B cell (primary cell): ENCODE data around the gene KCNK1.

Experiments used
- CTCF ChIP-seq: fragments of 200-600 bp; IDR thresholded peaks from one replicate; pipeline ENCODE4 v1.8.0; 2022; ENCODE audit warnings: antibody characterized with exemption, mild to moderate bottlenecking
- EZH2 ChIP-seq: IDR thresholded peaks from 2 replicates; pipeline ENCODE4 v1.6.1; 2012; ENCODE audit warnings: borderline replicate concordance, low read depth, mild to moderate bottlenecking, moderate library complexity, low read length; ENCODE audit not compliant: insufficient read depth, poor library complexity, severe bottlenecking

DNA sequence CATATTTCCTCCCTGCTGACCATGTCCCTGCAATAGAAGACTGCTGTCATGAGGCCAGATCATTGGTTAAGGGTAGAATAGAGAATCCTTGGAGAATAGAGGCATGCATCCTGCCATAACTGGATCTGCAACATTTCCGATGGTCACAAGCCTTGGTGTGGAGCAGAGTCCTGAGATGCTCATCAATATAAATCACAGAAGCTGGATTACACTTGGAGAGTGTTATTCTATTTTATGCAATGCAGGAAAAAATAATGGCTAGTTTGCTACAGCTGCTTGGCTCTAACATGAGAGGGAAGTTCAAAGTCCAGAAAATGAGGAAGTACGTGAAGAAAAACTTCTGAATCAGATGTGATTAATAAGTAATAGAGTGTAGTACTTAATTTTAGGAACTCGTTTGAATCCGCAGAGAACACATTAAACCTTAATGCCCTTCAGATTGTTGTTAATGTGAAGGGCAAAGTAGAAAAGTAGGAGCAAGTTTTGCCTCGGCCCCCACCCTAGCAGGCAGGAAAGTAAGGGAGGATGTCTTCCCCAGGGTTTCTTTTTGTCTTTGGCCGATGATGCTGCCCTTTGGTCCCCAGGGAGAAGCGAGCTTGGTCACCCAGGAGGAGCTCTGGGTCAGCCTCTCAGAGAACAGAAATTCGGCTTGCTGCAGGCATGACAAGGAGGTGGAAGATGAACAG, 59.5 kb downstream of the KCNK1 start:
- TF ChIP-seq CTCF (no peak), EZH2 (no peak)
